HG03159 (cell line): ENCODE data around the gene CADPS.

Experiments
- ATAC-seq: cut with Tn5 transposase; IDR thresholded peaks from one replicate; pipeline ENCODE4 v1.9.1; 2021; ENCODE audit warnings: mild to moderate bottlenecking, moderate library complexity; ENCODE audit not compliant: unreplicated experiment

Gene CADPS

DNA sequence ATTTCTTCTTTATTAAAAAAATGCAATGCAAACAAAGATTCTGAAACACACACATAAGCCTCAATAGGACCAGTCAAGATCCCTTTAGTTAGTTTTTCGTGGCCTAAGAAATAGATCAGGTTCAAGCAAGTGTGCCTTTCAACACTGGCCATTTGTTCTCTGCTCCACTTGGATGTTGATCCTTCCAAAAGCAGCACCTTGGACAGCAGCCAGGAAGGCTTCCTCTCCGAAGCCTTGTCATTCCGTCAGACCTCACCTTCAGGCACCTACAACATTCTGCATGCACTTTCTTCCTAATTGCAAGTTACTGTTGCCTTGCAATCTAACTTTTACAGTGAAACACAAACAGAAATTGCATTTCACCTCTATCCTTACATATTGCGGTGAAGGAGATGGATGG, 346.0 kb downstream of the CADPS start:
- no peak for ATAC-seq

DNA sequence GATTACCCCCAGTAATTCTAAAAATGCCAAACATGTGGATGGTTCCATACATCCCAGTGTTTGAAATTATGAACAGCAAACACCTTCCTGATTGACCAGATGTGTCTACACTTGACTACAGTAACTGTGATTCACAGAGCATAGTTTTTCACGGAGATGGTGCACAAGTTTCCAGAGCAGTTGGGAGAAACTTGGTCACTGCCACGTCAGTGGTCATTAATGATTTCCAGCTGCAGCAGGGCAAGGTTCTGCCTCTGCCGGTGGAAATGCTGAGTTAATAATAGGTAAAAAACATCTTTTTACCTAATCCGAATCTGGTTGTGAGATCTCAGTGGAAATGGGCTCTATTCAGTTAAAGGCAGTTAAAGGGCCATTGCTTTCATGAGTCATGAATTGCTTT, 347.7 kb downstream of the CADPS start:
- no peak for ATAC-seq

DNA sequence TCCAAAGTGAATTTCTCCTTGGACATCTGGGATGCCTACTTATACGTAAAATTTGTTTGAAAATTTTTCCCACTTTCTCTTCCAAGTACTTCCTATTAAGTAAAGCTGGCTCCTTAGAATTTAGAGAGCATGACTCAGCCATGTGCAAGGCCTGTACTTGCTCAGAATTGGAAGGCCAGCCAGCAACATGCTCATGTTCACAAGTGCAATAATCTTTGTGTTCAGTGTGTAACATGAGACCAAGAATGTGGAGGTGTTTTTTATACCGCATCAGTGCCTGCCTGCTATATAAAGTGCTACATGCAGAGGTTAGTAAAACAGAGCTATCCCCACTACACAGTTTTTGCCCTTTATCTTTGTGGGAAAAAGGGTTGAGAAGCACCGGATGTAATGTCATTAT, 349.9 kb downstream of the CADPS start:
- no peak for ATAC-seq

DNA sequence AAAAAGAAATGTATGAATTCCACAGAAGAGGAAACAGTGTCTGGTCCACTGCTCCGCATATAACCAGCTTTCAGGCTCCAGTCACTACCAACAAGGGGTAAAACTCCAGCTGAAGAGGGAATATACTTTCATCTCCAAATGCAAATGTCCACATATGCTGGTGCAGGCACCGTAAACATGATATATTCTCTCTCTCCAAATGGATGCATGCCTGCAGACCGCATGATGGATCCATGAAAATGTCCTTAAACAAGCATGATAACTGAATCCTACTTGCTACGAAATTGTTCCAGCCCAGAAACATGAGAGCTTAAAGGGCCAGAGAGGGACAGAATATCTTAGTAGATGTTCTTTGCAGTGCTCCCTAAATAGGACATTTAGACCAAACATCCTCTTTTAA, 351.5 kb downstream of the CADPS start:
- no peak for ATAC-seq

DNA sequence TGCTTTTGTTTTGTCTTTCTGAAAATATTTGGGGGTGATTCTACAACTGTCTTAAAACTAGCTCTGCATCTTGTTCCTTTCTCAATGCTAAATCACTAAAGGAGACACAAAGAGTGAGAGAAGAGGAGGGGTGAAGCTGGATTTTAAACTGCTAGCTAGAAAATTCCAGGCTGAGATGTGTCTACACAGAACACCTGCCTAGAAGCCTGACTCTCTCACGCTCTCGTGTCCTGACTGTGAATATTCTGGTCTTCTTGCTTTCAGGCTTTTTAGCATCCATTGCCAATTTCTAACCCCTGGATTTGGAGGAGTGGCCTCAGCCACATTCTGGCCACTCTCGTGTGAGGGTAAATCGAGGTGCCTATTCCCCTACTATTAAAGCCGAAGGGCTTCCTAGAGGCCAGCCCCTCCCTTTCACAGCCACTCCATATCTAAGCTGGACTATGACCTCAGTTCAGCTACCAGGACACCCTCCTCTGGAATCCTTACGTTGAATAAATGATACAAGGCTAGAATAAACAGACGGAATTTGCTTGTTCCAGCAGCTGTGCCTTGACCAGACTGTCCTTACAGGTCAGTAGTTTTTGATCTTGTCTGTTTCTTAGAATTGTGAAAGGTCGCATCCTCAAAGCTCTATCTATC, 353.6 kb downstream of the CADPS start:
- no peak for ATAC-seq

DNA sequence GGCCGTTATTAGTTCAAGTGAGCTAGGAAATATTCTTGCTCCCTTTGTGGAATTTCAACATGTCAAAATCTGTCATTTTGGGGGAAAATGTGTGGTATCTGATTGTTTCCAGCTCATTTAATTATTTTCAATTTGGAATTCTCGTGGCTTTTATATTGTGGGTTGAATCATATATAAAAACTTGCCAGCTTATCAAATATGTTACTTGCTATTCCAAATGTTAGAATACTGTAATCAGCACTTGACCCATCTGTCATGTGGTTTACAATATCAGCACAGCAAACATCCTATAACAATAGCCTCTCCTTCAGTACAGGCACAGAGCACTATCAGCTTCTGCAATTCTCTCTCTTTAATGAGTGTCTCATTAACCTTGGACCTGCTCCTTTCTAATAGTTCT, 371.7 kb downstream of the CADPS start:
- ATAC-seq, result no peak

DNA sequence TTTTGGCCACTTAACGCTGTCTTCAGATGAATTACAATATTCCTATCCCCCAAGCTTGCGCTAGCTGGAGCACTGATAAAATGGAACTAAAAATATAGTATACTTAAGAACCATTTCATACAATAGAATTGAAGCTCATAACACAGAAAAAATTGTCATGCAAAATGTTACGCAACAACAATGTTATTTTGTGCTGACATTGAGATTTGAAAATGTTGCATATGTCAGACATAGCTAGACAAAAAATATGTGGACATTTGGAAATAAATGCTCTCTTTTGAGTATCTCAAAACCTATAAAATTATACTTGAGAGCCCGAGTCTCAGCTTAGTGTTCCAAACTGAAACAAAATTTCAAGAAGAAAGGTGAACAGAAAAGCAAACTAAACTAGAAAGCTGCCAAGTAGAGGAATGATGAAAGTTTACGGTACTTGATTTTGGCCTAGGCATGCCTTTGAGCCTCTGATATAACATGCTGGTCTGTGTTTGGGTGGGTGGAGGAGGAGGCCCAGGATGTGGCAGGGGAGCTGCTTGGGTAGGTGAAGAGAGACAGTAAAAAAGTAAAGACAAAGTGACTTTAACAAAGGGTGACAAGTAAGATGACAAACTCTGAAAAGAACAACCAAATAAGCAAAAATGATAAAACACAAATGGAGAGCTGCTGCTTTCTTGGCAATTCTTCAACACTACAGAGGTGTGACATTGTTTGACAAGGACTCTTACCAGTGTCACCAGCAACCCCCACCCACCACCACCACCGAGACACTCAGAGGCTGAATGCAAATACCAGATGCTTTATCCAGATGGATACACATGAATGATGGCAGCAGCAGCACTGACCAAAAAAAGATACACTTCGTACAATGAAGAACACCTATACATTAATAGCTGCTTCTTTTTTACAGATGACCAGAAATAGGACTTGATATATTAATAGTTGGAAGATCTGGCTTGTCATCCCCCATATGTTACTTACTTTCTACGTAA, 372.6 kb downstream of the CADPS start:
- ATAC-seq, result no peak

DNA sequence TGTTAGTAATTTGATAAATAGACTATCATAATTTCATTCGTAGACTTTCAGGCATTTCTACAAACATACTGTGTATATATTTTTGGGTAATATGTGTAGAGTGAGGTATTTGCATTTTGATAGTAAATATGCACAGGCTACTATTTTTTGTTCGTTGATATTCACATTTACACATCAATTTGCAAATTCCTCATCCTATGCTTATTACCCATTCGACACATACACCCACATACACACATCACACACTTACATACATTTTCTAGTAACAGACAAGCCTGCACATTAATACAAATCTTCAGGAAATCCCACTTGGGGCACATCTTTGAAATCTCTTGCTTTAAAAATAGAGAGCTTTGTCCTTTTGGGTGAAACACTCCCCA, 373.9 kb downstream of the CADPS start:
- no peak for ATAC-seq

DNA sequence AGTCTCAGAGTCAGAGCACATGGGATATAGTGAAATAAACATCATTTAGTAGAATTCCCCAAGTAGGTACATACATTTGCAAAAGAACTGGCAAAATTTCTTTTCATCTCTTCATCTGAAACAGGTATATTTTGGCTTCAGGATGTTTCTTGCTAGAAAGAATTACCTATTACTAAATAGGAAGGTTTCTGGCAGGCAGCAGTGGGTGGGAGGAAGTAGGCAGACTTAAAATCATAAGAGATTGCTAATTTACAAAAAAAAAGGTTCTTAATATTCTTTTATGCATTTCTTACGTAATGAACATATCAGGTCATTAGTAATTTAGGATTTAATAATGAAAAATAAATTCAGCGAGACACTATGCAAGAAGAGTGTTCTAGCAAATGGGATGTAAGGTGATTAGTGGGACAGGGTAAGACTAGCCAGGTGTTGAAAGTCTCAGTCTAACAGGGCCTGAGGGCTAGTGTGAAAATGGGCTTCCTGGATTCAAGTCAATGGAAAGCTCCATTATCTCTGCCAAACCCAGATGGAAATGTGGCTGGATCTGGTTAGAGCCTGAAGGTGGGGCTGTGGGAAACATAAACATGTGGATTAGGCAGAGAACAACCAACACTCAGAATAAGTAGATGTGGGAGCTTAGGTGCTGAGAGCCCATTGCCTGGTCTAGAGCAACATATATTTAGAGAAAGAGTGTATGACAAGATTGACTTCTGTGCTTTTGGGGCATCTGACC, 374.5 kb downstream of the CADPS start:
- no peak for ATAC-seq

DNA sequence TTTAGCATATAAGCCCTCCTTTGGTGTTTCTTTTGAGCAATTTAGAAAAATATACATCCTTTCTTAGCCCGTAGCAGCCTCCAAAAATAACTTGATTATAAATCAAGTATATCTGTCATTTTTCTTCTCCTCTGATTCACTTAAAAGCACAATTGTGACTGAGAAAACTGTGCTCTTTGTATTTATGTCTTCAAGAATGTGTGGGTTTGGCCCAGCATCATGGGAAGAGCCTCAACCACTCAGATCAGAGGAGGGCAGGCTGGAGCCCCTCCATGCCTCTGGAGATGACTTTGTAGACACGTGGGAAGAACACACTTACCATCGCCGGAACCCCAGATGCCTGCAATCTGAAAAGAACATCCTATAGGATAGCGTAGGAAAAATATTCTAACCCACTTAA, 378.1 kb downstream of the CADPS start:
- ATAC-seq, result no peak

DNA sequence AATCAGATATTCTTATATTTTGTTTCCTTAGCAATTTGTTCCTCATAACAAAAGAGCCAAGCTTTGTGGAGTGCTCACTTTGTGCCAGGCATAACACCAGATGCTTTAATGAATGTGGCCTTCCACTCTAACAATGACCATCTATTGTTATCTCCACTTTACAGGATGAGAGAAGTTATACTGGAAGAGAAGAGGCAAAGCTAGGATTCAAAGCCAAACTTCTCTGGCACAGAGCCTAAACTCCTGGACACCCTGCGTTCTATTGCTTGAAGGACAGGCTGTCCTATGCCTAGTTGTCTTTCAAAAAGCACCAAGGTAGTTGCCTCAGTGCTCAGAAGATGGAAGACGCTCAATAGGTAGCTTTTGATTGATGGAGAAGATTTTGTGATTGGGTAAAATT, 378.7 kb downstream of the CADPS start:
- ATAC-seq, result no peak

DNA sequence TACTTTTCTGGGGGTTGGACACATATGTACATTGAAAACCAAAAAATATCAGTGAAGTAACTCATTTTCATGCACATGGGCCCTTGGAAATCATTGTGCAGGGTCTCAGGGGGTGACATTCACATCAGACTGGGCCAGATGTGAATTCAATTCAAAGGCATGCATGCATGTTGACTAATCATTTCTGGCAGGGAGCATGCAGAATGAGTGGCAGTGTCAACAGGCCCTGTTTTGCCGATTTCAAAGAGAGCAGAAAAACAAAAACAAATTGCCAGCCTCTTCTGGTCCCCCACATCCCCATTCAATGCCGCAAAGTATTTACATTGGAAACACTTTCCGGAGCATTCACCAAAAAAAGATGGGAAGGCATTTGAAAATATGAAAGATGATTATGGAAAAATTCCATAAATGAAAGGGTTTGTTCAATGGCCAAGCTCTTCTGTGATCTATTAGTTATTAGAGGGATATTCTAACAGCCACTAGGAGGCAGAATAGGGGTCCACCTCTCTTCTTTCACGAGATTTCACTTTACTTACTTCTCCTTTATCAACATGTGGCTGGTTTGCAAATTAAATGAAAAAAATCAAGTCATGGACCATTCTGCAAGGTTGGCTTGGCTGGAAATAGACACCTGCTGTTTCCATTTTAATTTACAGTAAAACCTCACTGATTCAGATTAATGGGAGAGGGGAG, 382.0 kb downstream of the CADPS start:
- ATAC-seq, result no peak

DNA sequence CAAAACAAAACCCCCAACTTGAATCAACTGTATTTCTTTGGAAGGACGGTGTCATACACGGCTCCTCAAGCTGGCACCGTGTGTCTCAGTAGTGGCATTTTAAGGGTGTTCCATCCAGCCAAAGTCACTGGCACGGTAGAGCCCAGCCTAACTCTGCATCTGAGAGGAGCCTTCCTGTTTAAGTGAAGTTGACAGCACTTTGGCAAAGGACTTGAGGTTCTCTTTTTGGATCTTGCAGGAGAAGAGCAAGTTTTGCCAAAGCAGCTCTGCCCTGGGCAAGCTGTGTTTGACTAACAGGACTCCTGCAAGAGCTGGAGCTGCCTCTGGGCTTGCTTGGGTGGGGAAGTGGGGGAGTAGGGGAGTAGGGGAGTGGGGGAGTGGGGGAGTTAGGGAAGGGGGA, 392.3 kb downstream of the CADPS start:
- no peak for ATAC-seq

DNA sequence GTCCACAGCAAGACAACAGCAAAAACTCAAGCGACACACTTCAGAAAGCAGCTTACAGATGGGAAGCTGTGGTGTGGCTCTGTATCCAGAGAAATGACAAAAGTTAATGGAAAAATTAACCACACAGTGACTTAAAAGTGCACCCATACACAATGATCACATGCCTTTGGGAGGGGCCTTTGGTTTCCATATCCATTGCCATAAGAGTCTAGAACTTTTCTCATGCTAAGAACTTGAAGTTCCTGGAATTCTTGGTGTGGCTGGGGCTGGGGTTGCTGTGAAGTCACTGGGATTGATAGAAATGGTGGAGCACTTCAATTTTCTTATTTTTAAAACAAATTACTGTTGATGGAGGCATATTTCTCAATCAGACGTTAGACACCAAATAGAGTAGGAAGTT, 393.3 kb downstream of the CADPS start:
- ATAC-seq, result no peak

DNA sequence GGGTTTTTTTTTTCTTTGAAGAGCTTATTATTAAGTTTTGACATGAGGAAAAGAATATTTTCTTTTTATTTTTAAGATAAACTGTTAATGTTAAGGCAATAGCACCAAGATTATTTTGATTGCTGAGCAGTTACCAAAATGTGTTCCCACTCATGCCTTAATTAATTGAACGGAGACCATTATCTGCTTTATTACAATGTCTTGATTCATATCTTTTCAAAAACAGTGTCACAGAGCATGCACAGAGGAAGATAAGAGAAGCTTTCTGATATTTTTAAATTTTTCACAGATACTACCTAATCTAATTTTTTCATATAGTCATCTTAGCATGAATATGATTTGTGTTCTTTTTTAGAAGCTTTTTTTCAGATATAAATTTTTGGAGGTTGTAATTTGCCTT, 395.2 kb downstream of the CADPS start:
- ATAC-seq, result no peak

DNA sequence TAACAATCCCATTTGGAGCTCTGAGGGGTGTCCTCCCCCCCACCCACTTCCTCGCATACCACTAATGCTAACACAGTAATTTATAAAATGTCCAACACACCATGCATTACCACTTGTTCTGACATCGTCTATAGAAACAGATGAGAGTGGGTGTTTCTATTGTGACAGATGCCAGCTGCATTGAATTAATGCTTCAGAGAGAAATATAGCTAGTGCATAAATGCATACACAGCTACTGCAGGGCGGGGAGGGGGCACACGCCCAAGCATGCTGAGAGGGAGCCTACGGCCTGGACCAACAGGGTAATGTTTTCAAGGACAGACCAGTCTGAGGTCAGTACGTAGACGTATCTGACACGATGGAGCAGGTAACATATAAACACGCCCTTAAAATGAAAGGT, 395.9 kb downstream of the CADPS start:
- no peak for ATAC-seq

DNA sequence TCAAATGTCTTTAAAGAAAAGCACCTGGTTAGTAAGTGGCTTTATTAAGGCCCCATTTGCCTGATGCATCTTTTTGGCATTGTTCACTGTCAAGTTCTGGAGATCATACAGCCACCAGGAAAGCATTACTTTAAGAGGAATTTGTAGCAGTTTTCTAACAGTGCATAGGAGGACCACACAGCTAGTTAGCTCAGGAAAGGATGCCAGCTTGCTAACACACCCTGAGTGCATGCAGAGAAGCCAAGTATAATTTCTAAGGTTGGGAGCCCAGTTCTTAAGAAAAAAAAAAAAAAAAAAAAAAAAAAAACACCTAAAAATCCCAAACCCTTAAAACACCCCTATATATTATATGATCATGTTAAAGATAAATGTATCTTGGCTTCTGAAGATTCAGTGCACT, 399.9 kb downstream of the CADPS start:
- no peak for ATAC-seq

DNA sequence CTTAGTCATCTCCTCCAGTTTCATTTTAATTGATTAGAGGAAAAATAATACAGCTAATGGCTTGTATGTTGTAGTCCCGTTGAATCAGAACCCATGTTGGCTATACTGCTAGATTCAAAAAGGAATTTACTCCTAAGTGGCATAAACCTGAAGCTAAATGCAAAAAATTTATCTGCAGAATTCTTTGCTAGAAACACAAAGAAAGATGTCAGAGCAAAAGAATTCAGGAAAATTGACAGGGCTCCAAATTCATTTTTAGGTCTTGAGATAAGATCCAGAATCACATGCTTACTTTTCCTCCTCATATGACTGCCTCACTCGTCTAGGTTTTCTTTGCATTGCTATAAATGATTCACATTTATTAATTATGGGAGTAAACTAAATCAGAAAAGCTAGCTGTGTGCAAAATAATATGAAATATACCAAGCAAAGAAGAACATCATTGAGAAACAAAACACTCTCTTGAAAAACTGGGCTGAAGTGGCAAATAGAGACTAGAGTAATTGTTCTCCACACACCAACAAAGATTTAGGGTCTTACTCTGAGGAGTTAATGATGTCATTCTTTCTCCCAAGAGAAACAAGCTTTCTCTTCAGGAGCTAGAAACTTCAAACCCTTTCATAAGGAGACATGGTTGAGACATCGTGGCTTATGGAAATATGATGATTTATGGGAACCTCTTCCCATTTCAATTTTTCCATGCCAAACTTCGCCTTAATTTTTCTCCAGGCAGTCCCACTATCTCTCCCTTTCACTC, 407.1 kb downstream of the CADPS start:
- no peak for ATAC-seq

DNA sequence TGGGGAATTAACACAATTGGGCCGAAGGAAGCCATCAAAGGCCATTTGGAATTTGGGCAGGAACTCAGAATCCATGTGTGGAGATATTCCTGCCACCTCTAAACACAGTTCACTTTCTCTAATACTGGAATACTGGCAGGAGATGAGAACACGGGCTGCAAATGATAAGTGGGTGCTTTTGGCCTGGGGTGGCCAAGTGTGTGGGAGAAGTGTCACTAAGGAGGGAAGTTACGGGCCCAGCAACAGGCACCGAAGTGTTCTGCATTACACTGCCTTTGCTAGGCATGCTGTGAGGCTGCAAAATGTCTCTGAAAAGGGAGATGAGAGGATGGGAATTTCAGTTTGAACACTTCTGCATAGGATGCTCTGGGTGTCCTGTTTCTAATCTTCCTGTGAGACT, 412.4 kb downstream of the CADPS start:
- no peak for ATAC-seq

DNA sequence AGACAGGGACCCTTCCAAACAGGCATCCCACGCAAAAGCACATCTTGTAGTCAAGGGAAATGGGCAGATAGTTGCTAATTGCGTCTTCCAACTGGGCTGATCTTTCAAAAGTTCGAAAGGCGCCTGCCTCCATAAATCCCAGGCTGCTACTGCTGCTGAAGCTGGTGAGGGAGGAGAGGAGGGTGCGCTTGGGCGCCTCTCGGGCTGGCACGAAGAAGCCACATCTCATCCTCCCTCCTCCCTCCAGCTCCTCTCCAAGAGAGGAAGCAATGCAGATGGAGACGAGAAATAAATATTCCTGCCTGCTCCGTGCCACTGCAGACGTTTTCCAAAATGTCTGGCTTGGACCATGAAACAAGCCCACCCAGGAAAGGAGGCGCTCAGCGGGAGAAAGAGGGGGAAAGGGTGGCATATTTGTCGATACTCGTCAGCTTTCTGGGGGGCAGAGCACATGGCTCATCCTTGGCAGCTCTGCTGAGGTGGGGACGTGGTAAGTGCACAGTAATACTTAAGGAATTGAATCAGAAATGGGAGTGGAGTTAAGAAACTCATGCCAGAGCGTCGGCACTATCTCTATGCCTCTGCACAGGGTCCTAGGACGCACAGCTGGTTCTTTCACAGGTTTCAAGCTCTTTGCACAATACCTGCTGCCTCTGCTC, 413.0 kb downstream of the CADPS start:
- no peak for ATAC-seq
